ENCODE results near the gene CNTN2. TPM values are rescaled to one million over a fixed set of nuclear protein-coding genes. Genes with fewer than 3 reads are reported as not detected.

CNTN2 gene
- total RNA-seq, 1 experiment from 2014 or later = 1.2 TPM

DNA sequence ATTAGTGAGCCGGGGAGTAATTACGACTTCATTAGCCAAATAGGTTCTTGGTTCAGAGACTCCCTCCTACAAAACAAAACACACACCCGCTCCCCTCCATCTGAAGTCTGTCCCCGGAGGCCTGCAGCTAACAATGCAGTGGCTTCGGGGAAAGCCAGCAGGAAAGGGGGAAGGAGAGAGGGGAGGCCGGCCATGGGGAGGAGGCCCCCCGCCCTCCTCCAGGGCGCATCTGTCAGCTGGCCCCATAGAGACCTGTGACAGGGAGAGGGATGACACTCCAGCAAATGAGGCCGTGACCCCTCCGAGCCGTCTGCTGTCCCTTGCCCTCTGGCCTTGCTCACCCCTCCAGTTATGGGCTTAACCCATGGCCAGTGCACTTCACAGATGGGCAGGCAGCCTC lies 12.1 kb upstream of the CNTN2 start (continued):
- TF ChIP-seq, protein P1, sequence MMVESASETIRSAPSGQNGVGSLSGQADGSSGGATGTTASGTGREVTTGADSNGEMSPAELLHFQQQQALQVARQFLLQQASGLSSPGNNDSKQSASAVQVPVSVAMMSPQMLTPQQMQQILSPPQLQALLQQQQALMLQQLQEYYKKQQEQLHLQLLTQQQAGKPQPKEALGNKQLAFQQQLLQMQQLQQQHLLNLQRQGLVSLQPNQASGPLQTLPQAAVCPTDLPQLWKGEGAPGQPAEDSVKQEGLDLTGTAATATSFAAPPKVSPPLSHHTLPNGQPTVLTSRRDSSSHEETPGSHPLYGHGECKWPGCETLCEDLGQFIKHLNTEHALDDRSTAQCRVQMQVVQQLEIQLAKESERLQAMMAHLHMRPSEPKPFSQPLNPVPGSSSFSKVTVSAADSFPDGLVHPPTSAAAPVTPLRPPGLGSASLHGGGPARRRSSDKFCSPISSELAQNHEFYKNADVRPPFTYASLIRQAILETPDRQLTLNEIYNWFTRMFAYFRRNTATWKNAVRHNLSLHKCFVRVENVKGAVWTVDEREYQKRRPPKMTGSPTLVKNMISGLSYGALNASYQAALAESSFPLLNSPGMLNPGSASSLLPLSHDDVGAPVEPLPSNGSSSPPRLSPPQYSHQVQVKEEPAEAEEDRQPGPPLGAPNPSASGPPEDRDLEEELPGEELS (CRISPR knock-in tag; IDR thresholded peaks at IDR 0.05) = no peak
- TF ChIP-seq, protein P2, sequence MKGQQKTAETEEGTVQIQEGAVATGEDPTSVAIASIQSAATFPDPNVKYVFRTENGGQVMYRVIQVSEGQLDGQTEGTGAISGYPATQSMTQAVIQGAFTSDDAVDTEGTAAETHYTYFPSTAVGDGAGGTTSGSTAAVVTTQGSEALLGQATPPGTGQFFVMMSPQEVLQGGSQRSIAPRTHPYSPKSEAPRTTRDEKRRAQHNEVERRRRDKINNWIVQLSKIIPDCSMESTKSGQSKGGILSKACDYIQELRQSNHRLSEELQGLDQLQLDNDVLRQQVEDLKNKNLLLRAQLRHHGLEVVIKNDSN (CRISPR knock-in tag; IDR thresholded peaks at IDR 0.05) = no peak

DNA sequence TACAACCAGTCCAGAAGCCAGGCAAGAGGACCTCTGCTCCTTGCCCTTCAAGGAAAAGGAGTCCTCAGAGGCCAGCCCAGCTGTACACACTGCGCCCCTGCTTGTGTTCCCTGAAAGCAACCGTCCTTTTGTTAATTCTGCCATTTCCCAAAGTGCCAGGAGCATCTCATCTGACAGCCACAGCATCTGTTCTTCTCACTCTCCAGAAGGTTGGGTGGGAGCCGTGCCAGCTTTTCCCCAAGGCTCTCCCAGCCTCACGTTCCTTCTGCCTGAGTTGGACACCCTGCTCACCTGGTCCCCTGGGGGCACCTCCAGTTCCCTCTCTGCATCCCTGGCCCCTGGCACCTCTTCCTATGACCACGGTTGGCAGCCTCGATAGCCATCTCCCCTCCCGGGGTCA lies 10.5 kb upstream of the CNTN2 start:
- CTCF ChIA-PET = interaction anchor here (1.0 to 2.6 kb wide), 5 partner anchors 20 to 109 kb away, joined by 3 to 38 read pairs (median 7); no protein-coding TSS in a partner anchor
- no peak overlapping the region for H3K27ac Mint-ChIP-seq
- TF ChIP-seq ZNF416 (CRISPR knock-in tag; IDR thresholded peaks at IDR 0.05) (no peak), JAZF1 (CRISPR knock-in tag; IDR thresholded peaks at IDR 0.05) (no peak), RORB (CRISPR knock-in tag; IDR thresholded peaks at IDR 0.05) (no peak), ZNF396 (CRISPR knock-in tag; IDR thresholded peaks at IDR 0.05; ENCODE audit: borderline replicate concordance) (no peak), FOXK1 (CRISPR knock-in tag; IDR thresholded peaks at IDR 0.05) (no peak), TEAD4 (CRISPR knock-in tag; IDR thresholded peaks at IDR 0.05) (no peak), CBFB (CRISPR knock-in tag; IDR thresholded peaks at IDR 0.05; ENCODE audit: low read depth) (no peak), KAT7 (CRISPR knock-in tag; IDR thresholded peaks at IDR 0.05; ENCODE audit: borderline replicate concordance) (no peak), SOX15 (CRISPR knock-in tag; IDR thresholded peaks at IDR 0.05) (no peak)
- TF ChIP-seq, protein P3, sequence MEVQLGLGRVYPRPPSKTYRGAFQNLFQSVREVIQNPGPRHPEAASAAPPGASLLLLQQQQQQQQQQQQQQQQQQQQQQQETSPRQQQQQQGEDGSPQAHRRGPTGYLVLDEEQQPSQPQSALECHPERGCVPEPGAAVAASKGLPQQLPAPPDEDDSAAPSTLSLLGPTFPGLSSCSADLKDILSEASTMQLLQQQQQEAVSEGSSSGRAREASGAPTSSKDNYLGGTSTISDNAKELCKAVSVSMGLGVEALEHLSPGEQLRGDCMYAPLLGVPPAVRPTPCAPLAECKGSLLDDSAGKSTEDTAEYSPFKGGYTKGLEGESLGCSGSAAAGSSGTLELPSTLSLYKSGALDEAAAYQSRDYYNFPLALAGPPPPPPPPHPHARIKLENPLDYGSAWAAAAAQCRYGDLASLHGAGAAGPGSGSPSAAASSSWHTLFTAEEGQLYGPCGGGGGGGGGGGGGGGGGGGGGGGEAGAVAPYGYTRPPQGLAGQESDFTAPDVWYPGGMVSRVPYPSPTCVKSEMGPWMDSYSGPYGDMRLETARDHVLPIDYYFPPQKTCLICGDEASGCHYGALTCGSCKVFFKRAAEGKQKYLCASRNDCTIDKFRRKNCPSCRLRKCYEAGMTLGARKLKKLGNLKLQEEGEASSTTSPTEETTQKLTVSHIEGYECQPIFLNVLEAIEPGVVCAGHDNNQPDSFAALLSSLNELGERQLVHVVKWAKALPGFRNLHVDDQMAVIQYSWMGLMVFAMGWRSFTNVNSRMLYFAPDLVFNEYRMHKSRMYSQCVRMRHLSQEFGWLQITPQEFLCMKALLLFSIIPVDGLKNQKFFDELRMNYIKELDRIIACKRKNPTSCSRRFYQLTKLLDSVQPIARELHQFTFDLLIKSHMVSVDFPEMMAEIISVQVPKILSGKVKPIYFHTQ (CRISPR knock-in tag; IDR thresholded peaks at IDR 0.05) = no peak
- TF ChIP-seq, protein P4, sequence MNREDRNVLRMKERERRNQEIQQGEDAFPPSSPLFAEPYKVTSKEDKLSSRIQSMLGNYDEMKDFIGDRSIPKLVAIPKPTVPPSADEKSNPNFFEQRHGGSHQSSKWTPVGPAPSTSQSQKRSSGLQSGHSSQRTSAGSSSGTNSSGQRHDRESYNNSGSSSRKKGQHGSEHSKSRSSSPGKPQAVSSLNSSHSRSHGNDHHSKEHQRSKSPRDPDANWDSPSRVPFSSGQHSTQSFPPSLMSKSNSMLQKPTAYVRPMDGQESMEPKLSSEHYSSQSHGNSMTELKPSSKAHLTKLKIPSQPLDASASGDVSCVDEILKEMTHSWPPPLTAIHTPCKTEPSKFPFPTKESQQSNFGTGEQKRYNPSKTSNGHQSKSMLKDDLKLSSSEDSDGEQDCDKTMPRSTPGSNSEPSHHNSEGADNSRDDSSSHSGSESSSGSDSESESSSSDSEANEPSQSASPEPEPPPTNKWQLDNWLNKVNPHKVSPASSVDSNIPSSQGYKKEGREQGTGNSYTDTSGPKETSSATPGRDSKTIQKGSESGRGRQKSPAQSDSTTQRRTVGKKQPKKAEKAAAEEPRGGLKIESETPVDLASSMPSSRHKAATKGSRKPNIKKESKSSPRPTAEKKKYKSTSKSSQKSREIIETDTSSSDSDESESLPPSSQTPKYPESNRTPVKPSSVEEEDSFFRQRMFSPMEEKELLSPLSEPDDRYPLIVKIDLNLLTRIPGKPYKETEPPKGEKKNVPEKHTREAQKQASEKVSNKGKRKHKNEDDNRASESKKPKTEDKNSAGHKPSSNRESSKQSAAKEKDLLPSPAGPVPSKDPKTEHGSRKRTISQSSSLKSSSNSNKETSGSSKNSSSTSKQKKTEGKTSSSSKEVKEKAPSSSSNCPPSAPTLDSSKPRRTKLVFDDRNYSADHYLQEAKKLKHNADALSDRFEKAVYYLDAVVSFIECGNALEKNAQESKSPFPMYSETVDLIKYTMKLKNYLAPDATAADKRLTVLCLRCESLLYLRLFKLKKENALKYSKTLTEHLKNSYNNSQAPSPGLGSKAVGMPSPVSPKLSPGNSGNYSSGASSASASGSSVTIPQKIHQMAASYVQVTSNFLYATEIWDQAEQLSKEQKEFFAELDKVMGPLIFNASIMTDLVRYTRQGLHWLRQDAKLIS (CRISPR knock-in tag; IDR thresholded peaks at IDR 0.05; ENCODE audit: borderline replicate concordance) = no peak
- TF ChIP-seq, protein P5, sequence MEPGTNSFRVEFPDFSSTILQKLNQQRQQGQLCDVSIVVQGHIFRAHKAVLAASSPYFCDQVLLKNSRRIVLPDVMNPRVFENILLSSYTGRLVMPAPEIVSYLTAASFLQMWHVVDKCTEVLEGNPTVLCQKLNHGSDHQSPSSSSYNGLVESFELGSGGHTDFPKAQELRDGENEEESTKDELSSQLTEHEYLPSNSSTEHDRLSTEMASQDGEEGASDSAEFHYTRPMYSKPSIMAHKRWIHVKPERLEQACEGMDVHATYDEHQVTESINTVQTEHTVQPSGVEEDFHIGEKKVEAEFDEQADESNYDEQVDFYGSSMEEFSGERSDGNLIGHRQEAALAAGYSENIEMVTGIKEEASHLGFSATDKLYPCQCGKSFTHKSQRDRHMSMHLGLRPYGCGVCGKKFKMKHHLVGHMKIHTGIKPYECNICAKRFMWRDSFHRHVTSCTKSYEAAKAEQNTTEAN (CRISPR knock-in tag; IDR thresholded peaks at IDR 0.05) = no peak
- TF ChIP-seq, protein P6, sequence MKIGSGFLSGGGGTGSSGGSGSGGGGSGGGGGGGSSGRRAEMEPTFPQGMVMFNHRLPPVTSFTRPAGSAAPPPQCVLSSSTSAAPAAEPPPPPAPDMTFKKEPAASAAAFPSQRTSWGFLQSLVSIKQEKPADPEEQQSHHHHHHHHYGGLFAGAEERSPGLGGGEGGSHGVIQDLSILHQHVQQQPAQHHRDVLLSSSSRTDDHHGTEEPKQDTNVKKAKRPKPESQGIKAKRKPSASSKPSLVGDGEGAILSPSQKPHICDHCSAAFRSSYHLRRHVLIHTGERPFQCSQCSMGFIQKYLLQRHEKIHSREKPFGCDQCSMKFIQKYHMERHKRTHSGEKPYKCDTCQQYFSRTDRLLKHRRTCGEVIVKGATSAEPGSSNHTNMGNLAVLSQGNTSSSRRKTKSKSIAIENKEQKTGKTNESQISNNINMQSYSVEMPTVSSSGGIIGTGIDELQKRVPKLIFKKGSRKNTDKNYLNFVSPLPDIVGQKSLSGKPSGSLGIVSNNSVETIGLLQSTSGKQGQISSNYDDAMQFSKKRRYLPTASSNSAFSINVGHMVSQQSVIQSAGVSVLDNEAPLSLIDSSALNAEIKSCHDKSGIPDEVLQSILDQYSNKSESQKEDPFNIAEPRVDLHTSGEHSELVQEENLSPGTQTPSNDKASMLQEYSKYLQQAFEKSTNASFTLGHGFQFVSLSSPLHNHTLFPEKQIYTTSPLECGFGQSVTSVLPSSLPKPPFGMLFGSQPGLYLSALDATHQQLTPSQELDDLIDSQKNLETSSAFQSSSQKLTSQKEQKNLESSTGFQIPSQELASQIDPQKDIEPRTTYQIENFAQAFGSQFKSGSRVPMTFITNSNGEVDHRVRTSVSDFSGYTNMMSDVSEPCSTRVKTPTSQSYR (CRISPR knock-in tag; IDR thresholded peaks at IDR 0.05) = no peak
- TF ChIP-seq, protein P1 (CRISPR knock-in tag; IDR thresholded peaks at IDR 0.05) = no peak

More for the DNA sequence above, 10.5 kb upstream of the CNTN2 start:
- POLR2A ChIA-PET = no interaction called here
- H3K4me1 Mint-ChIP-seq = peaks cover 5% of the 10 kb centered on the region
- H3K27me3 Mint-ChIP-seq (ENCODE audit: low read depth) = peaks cover 7% of the 10 kb centered on the region
- ATAC-seq (no peak), DNase-seq (ENCODE audit: low spot score) (no peak)
- no peak overlapping the region for H3K4me3 Mint-ChIP-seq
- no peaks in the 10 kb centered on the region for H3K36me3 Mint-ChIP-seq
- H3K9me3 Mint-ChIP-seq = no peaks in the 10 kb centered on the region
